Liver (tissue), 3 donors: Measurements from ENCODE around the gene EMILIN3.

ENCODE experiments used
- RAD21 ChIP-seq, 2 donors: IDR thresholded peaks; 2 replicates each; pipeline ENCODE4 v1.6.1; 2016; ENCODE audit warnings: antibody characterized with exemption in 2 of 2, mild to moderate bottlenecking in 2 of 2
- REST ChIP-seq: IDR thresholded peaks from 2 replicates; pipeline ENCODE4 v1.6.1; 2016; ENCODE audit warnings: antibody characterized with exemption, mild to moderate bottlenecking
- TF ChIP-seq, protein P1 (sequence below): fragments of 150-350 bp; IDR thresholded peaks from 2 replicates; pipeline ENCODE4 v1.5.1; 2017; ENCODE audit warnings: improper control_type of control experiment, low read depth, low read length; ENCODE audit not compliant: missing input control
- donor health status: healthy.
- donor health status: healthy.

GRCh38 chr20:41350408-41350962 lies 16.1 kb downstream of the EMILIN3 start:
- TF ChIP-seq, protein P1, sequence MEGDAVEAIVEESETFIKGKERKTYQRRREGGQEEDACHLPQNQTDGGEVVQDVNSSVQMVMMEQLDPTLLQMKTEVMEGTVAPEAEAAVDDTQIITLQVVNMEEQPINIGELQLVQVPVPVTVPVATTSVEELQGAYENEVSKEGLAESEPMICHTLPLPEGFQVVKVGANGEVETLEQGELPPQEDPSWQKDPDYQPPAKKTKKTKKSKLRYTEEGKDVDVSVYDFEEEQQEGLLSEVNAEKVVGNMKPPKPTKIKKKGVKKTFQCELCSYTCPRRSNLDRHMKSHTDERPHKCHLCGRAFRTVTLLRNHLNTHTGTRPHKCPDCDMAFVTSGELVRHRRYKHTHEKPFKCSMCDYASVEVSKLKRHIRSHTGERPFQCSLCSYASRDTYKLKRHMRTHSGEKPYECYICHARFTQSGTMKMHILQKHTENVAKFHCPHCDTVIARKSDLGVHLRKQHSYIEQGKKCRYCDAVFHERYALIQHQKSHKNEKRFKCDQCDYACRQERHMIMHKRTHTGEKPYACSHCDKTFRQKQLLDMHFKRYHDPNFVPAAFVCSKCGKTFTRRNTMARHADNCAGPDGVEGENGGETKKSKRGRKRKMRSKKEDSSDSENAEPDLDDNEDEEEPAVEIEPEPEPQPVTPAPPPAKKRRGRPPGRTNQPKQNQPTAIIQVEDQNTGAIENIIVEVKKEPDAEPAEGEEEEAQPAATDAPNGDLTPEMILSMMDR = no peak
- TF ChIP-seq RAD21 (IDR thresholded peaks at IDR 0.05) (no peak), REST (no peak)
